GM12892 (cell line): ENCODE data around the gene PPM1J.

Experiments
- DNase-seq: peaks from one replicate; pipeline ENCODE4 v3.0.0; 2011; ENCODE audit not compliant: insufficient read length
- FAIRE-seq: peaks from 2 replicates; lab custom pipeline; 2011; peaks lifted over from hg19 to GRCh38; lab: Jason Lieb, UNC
- POLR2A ChIP-seq: IDR thresholded peaks from 2 replicates; pipeline ENCODE4 v1.6.1; 2011; ENCODE audit warnings: low read depth, low read length, control low read depth
- POLR2AphosphoS5 ChIP-seq: IDR thresholded peaks from 2 replicates; pipeline ENCODE4 v1.6.1; 2011; ENCODE audit warnings: low read depth, low read length, control low read depth
- TAF1 ChIP-seq: IDR thresholded peaks from 2 replicates; pipeline ENCODE4 v1.6.1; 2011; ENCODE audit warnings: low read depth, mild to moderate bottlenecking, control low read depth, low read length, borderline replicate concordance

PPM1J gene

DNA sequence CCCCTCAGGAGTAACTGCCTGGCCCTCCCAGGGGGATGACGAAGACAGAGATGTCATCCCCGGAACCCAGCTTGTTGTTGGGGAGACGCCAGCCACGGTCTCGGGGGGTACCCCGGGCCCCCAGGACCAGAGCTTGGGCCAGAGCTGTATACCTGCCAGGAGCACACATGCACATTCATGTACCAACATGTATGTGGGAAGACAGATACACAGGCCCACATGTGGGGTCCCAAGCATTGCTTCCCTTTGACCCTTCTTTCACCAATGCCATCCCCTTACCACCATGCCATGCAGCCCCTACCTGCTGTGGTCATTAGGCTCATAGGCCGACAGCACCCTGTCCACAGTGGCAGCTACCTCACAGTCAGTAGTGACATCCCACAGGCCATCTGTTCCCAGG is 5.0 kb downstream of the PPM1J start:
- TF ChIP-seq POLR2AphosphoS5 (no peak), POLR2A (no peak), TAF1 (no peak)
- no peak for FAIRE-seq
- DNase-seq = no peak

- FAIRE-seq (no peak), DNase-seq (no peak)
- TF ChIP-seq TAF1 (no peak), POLR2A (no peak), POLR2AphosphoS5 (no peak)
Observed at GRCh38 chr1:112708489-112708888, 6.6 kb downstream of the PPM1J start.

GRCh38 chr1:112708002-112708448 is 7.1 kb downstream of the PPM1J start:
- FAIRE-seq = no peak
- TF ChIP-seq TAF1 = no peak
- no peak for TF ChIP-seq POLR2A
- TF ChIP-seq POLR2AphosphoS5 = no peak
- DNase-seq = no peak

GRCh38 chr1:112707221-112708001 is 7.7 kb downstream of the PPM1J start:
- no peak for TF ChIP-seq POLR2A
- no peak for TF ChIP-seq POLR2AphosphoS5
- no peak for TF ChIP-seq TAF1
- DNase-seq = peak; percentile 79
- FAIRE-seq = peak; percentile 54

GRCh38 chr1:112706505-112707220 is 8.5 kb downstream of the PPM1J start, which contains the start of gene RHOC:
Gene RHOC, minus strand, starts transcription at chr1:112707127. Its CDS starts 3,328 bp downstream, at chr1:112703799.
- DNase-seq = peak; percentile 81
- FAIRE-seq = no peak
- TF ChIP-seq POLR2A = peak; percentile 41; the same call in 1 of the 2 replicates
- TF ChIP-seq POLR2AphosphoS5 = no peak

DNA sequence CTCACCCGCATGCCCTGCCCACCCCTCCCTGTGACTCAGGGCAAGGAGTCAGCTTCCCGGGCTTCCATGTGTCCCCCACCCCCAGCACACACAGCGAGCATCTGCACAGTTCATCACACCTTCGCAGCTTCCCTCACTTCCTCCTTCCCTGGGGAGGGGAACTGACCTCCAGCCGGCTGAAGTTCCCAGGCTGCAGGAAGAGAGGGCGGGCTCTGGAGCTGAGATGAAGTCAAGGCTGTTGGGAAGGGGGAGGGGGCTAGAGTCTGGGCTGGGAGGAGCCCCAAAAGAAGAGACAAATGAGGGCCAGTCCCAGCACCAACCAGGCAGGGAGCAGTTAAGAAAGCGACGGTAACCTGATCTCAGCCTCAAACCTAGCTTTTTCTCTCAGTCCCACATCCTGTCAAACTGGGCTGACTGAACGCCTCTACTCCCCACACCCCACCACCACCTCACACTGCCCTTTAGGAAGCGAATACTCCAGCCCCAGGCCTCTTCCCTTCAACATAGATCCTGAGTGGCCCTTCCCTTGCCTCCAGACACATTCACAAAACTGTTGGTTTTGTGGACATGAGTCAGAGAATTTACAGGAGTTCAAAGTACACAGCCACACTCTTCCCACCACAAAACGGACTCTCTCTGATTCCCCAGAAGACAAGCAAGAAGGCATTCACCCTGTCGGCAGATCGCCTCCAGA is 10.1 kb downstream of the PPM1J start:
- peak; percentile 30 for FAIRE-seq
- peak; percentile 80 for DNase-seq
- TF ChIP-seq POLR2AphosphoS5 (peak; percentile 84), POLR2A (peak; percentile 80), TAF1 (peak; percentile 31; the same call in 1 of the 2 replicates)

- no peak for DNase-seq
- no peak for FAIRE-seq
- TF ChIP-seq POLR2A = no peak
- no peak for TF ChIP-seq POLR2AphosphoS5
- no peak for TF ChIP-seq TAF1
Observed at GRCh38 chr1:112704391-112704933, 10.7 kb downstream of the PPM1J start.

- FAIRE-seq (no peak), DNase-seq (no peak)
- TF ChIP-seq TAF1 = no peak
- no peak for TF ChIP-seq POLR2AphosphoS5
- TF ChIP-seq POLR2A = no peak
Observed at GRCh38 chr1:112703706-112704105, 11.4 kb downstream of the PPM1J start.

DNA sequence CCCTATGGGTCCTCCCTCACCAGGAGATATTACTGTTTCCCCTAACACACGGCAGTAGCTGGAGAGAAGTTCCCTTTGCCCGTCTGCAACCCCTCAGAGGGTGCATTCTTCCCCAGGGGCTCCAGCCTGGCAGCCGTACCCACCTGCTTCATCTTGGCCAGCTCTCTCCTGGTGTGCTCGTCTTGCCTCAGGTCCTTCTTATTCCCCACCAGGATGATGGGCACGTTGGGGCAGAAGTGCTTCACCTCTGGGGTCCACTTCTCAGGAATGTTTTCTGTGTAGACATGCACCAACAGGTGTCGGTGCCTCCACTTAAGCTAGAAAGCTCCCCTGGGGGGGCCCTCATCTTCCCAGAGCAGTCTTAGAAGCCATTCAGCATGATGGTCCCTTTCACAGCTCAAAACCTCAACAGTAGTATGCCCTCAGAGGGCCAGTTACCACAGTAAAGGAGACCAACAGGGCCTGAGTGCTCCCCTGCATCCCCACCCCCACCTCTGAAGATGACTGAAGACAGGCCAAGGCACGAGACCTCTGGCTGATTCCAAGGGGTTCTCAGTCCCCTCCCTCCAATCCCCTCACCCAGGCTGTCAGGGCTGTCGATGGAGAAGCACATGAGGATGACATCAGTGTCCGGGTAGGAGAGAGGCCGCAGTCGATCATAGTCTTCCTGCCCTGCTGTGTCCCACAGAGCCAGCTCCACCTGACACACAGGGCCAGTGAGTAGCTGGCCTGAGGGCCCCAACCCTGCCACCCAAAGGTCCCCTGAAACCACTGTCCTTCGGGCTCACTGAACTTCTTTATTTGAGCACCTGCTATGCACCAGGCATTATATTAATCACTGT is 12.5 kb downstream of the PPM1J start:
- FAIRE-seq = no peak
- TF ChIP-seq POLR2A (no peak), POLR2AphosphoS5 (0 out of 2 replicates have a peak, but pooled peaks have one; percentile 13)

GRCh38 chr1:112702067-112702395 is 13.1 kb downstream of the PPM1J start:
- no peak for FAIRE-seq
- TF ChIP-seq POLR2AphosphoS5 (no peak; the same call in 1 of the 2 replicates), TAF1 (no peak), POLR2A (no peak)

More for the DNA sequence above, 12.5 kb downstream of the PPM1J start:
- DNase-seq = no peak

DNA sequence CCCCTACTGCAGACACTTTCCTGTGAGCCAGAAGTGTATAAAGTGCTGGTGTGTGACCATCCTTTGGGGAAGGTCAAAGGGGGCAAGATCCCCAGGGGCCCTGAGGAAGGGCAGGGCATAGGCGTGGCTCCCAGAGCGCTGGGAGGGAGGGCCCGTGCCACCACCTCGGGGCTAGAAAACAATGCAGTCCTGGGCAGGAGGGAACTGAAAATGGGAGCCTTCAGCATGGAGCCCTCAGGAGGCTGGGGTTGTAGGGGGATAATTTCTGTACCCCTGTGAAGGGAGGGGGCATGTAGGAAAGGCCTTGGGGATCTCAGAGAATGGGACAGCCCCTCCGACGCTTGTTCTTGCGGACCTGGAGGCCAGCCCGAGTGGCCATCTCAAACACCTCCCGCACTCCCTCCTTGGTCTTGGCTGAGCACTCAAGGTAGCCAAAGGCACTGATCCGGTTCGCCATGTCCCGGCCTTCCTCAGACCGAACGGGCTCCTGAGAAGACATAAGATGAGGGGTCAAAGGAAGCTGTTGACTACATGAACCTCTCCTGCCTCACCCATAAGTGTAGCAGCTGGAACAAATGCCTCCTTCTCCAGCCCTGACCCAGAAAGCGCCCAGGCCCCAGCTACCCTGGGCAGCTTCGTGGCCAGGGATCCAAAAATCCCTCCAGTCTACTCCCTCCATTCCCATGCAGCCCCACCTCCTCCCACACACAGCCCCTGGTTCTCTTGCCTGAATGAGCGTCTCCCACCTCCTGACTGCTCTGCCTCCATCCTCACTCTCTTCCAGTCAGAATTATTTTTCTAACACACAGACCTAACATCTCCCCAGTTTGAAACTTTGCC is 13.7 kb downstream of the PPM1J start:
- FAIRE-seq (no peak), DNase-seq (no peak)
- TF ChIP-seq POLR2AphosphoS5 (no peak), TAF1 (no peak), POLR2A (no peak; the same call in 1 of the 2 replicates)

More at GRCh38 chr1:112702067-112702395, 13.1 kb downstream of the PPM1J start:
- no peak for DNase-seq
